HG03558 (cell line): ENCODE data around the gene GPRASP2.

Source experiments
- ATAC-seq: cut with Tn5 transposase; IDR thresholded peaks from one replicate; pipeline ENCODE4 v1.9.1; 2021; ENCODE audit warnings: moderate number of reproducible peaks; ENCODE audit not compliant: unreplicated experiment; ENCODE audit errors: extremely low read depth

The GPRASP2 gene

DNA sequence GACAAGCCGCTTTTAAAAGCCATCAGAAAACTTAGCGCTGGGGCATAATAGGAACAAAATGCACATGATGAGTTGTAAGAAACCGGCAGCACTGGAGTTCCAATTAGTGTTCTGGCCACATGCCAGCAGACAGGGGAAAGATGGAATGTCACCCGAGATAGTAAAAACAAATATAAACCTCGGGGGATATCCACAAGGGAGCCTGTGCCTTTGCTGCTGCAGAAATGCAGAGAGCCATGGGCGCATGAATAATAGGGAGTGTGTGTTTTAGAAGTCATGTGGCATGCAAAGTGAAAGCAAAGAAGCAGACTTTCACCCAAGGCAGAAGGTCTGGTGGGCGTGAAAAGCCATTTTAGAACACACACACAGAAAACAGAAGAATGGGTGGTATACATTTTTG, 27.4 kb downstream of the GPRASP2 start:
- no peak for ATAC-seq

DNA sequence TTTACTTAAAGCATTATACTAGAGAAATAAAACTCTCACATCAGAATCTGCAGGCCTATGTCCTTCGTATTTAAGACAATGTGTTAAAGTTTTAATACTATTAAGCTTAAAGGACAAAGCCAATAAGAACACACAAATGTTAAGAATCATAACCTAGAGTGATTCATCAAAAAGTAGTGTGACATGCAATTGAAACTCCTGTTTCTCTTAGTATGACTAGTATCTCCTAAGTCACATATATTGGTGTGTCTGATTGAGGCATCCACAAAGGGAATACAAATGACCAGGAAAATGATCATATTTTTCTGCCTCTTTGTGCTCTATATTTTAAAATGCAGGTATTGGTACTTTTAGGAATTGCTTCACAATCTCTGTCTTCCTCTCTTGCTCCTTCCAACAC, 32.1 kb downstream of the GPRASP2 start:
- ATAC-seq = no peak

DNA sequence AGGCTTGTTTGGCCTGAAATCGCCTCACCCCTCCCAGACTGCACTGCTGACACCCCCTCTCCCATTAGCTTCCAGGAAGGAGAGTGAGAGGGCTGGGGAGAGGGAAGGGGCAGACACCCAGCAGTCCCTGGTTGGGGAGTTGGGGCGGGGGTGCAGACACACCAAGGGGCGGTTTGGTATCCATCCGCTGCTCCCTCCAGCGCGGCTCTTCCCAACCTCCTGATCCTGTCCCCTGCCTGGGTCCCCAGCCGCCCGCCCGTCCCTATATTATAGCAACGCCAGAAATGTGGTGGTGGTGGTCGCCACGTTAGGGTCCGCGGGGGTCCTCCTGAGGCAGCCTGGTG, 33.2 kb downstream of the GPRASP2 start:
- no peak for ATAC-seq

DNA sequence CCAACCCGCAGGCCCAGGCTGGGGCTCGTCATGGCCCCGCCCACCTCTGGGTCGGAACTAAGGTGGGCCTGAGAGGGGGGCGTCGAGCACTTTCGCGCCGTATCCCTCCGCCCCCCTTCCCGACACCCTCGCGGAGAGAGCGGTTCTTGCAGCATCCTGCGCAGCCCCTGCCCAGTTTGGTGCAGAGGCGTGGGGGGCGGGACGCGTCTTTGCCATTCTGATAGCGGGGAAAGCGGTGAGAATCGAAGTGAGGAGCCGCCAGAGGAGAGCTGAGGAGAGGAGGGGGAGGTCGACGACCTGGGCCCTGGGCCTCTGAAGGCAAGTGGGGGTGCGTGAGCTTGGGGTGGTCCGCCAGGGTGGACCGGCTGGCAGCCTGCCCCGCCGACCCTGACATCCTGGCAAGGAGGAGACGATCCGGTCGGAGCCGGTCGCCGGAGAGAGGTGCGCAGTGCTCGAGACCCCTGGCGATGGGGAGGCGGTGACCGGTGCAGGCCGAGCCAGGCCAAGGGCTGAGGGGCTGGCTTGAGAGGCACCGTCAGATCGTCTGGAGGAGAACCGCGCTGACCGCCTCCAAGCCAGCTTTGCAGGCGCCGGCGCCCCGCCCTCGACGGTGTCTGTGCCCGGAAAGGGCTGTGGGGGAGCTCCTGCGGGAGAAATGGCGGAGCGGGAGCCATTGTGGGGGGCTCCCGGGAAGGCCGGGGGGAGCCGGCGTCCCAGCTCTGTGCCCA, 33.8 kb downstream of the GPRASP2 start:
- no peak for ATAC-seq

DNA sequence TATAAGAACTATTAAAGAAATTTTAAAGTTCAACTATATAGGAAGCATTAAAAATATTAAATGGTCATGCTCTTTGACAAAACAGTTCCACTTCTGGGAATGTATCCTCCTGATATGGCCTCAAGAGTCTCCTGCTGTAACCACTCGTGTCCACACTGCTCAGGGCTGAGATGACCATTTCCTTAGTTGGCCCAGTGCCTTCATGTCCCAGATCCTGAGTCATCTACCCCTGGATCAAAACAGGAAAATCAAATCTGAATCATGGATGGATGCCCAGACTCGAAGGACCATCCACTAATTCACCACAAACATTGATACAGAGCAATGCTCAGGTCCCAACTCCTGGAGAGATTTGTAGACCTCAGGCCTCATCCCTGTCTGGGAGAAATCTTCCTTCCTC, 53.0 kb downstream of the GPRASP2 start:
- ATAC-seq = no peak

DNA sequence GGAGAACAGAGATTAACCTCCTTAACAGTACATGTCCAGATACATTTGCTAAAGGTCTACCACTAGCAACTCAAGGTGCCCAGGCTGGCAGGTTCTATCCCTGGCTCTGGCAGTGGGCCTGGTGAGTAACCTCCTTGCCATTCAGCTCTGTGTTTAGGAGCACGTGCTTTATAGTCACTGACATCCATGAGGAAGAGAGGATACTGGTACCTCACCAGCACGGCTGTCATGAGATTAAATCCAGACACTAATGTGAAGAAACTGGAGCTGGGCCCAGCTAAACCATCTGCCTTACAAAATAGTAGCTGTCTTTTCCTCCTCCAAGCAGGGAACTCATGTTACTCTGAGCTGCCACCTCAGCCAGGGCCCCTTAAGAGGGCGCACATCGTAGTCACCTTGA, 53.6 kb downstream of the GPRASP2 start:
- ATAC-seq = no peak

DNA sequence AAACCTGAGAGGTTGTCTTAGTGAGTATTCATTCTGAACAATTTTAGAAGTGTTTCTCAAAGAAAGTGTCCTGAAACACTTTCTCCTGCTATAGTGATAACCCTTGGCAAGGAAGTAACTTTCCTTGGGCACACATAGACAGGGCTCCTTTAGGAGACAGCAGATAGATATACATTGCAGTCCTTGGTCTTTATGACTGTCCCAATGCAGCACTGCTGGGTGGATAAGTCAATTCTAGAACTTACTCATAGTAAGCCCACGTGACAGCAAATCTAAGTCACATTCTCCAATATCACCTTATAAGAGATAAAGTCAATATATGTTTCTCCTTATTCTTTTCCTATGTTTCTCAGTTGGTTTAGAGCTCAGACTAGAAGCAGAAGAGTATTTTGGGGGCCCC, 55.0 kb downstream of the GPRASP2 start:
- no peak for ATAC-seq
